Esophagus muscularis mucosa (tissue), 4 donors: Measurements from ENCODE around the gene NR3C2. TPM values are rescaled to one million over a fixed set of nuclear protein-coding genes. Genes with fewer than 3 reads are reported as not detected.

Source experiments
- DNase-seq: peaks from one replicate; pipeline ENCODE4 v3.0.0-alpha.2; 2017; ENCODE audit errors: extremely low spot score
- H3K27ac ChIP-seq, 4 donors: fragments of 200-600 bp; sonication (generic); replicated peaks in 1 of 4; 1 replicate in 3 of 4; 2 replicates in 1 of 4; pipeline ENCODE4 v1.5.1; 2016 to 2019; ENCODE audit warnings: mild to moderate bottlenecking in 1 of 4
- H3K27me3 ChIP-seq, 4 donors: fragments of 200-600 bp; sonication (generic); one replicate each; pipeline versions ENCODE4 v1.5.1 to v1.6.0; 2016 to 2019
- H3K36me3 ChIP-seq, 4 donors: fragments of 200-600 bp; sonication (generic); one replicate each; pipeline ENCODE4 v1.5.1; 2016 to 2019
- H3K4me1 ChIP-seq, 4 donors: fragments of 200-600 bp; sonication (generic); one replicate each; pipeline ENCODE4 v1.5.1; 2016 to 2019
- H3K4me3 ChIP-seq, 4 donors: fragments of 200-600 bp; sonication (generic); 1 replicate in 2 of 4; 2 replicates in 2 of 4; pipeline ENCODE4 v1.5.1; 2016 to 2019; ENCODE audit warnings: mild to moderate bottlenecking in 4 of 4, moderate library complexity in 1 of 4
- H3K9me3 ChIP-seq, 4 donors: fragments of 200-600 bp; sonication (generic); 1 replicate in 3 of 4; 2 replicates in 1 of 4; pipeline ENCODE4 v1.5.1; 2016 to 2019
- CTCF ChIP-seq, 3 experiments: fragments of 200-600 bp in 2 of 3; fragments of 450-650 bp in 1 of 3; sonication (generic) in 2 of 3; IDR thresholded peaks; one replicate each; pipeline ENCODE4 v1.5.1; 2017 to 2019; ENCODE audit warnings: antibody characterized with exemption in 3 of 3, mild to moderate bottlenecking in 2 of 3, moderate library complexity in 1 of 3
- EP300 ChIP-seq: sonication (generic); formaldehyde crosslinking; IDR thresholded peaks from one replicate; pipeline ENCODE4 v1.6.1; 2017; ENCODE audit warnings: antibody characterized with exemption
- POLR2A ChIP-seq: fragments of 450-650 bp; IDR thresholded peaks from one replicate; pipeline ENCODE4 v1.6.1; 2017; ENCODE audit warnings: antibody characterized with exemption, moderate library complexity, mild to moderate bottlenecking, low read depth
- POLR2AphosphoS5 ChIP-seq, 2 donors: sonication (generic); formaldehyde crosslinking; IDR thresholded peaks; one replicate each; pipeline ENCODE4 v1.6.1; 2017; ENCODE audit warnings: antibody characterized with exemption in 2 of 2
- WGBS: methylation state at CpG from one replicate; pipeline ENCODE4 v1.1.5; 2018; 5-methylcytosine and 5-hydroxymethylcytosine counted together
- intact Hi-C: fragments of 100-400 bp; cut with DNase I; formaldehyde crosslinking; loops from one replicate; pipeline ENCODE4 v1.15.1; 2023
- total RNA-seq, 4 donors: library from RNA; depleted of rRNA; stranded (reverse); fragments of >200 nt; gene quantifications; one replicate each; pipeline versions ENCODE4 v1.1.0 to v1.2.1, GENCODE V29; 2016

The NR3C2 gene
- total RNA-seq, 4 donors from 2014 or later = 10.0 to 14.6 (median 12.1) TPM

- H3K4me3 ChIP-seq = no peak overlapping the region
- no peak overlapping the region for H3K27ac ChIP-seq
- 67% methylated on average over 2 of the region's 2 CpGs for WGBS
- H3K9me3 ChIP-seq = peaks cover 0 to 7% (median 0%) of the 10 kb centered on the region in 4 donors
- TF ChIP-seq CTCF (IDR thresholded peaks at IDR 0.05) (no peak), EP300 (no peak), POLR2A (no peak), POLR2AphosphoS5 (IDR thresholded peaks at IDR 0.05) (no peak)
- H3K36me3 ChIP-seq = no peaks in the 10 kb centered on the region
- H3K4me1 ChIP-seq = peaks cover 11 to 22% (median 20%) of the 10 kb centered on the region in 4 donors
- intact Hi-C loops = no loop called here
- DNase-seq = no peak
- no peaks in the 10 kb centered on the region for H3K27me3 ChIP-seq
These were observed 97.9 kb downstream of the NR3C2 start for GRCh38 chr4:148344352-148344751.

GRCh38 chr4:148341980-148342800 lies 100.0 kb downstream of the NR3C2 start:
- H3K4me1 ChIP-seq = peaks cover 11 to 22% (median 20%) of the 10 kb centered on the region in 4 donors
- no peak overlapping the region for H3K4me3 ChIP-seq
- 88% methylated on average over 13 of the region's 13 CpGs for WGBS
- intact Hi-C loops = no loop called here
- peaks cover 0 to 9% (median 0%) of the 10 kb centered on the region in 4 donors for H3K9me3 ChIP-seq
- TF ChIP-seq POLR2A = no peak
- no peak for TF ChIP-seq POLR2AphosphoS5 (IDR thresholded peaks at IDR 0.05)
- no peak for TF ChIP-seq EP300
- TF ChIP-seq CTCF (IDR thresholded peaks at IDR 0.05) = no peak
- DNase-seq = no peak
- H3K27me3 ChIP-seq = no peaks in the 10 kb centered on the region
- no peak overlapping the region for H3K27ac ChIP-seq
- no peaks in the 10 kb centered on the region for H3K36me3 ChIP-seq

- H3K4me1 ChIP-seq = peaks cover 0 to 2% (median 0%) of the 10 kb centered on the region in 4 donors
- TF ChIP-seq POLR2A (no peak), CTCF (IDR thresholded peaks at IDR 0.05) (no peak), EP300 (no peak), POLR2AphosphoS5 (IDR thresholded peaks at IDR 0.05) (no peak)
- DNase-seq = no peak
- intact Hi-C loops = no loop called here
- 97% methylated on average over 4 of the region's 4 CpGs for WGBS
- H3K9me3 ChIP-seq = peaks cover 0 to 9% (median 0%) of the 10 kb centered on the region in 4 donors
- no peaks in the 10 kb centered on the region for H3K27me3 ChIP-seq
- H3K27ac ChIP-seq = no peak overlapping the region
- H3K36me3 ChIP-seq = no peaks in the 10 kb centered on the region
- H3K4me3 ChIP-seq = no peak overlapping the region
These were observed 107.1 kb downstream of the NR3C2 start for GRCh38 chr4:148335133-148335532.

GRCh38 chr4:148333265-148333664 lies 108.9 kb downstream of the NR3C2 start:
- no peak for DNase-seq
- H3K9me3 ChIP-seq = no peaks in the 10 kb centered on the region
- no peak overlapping the region for H3K4me3 ChIP-seq
- peaks cover 0 to 4% (median 0%) of the 10 kb centered on the region in 4 donors for H3K4me1 ChIP-seq
- no peak for TF ChIP-seq EP300
- TF ChIP-seq CTCF (IDR thresholded peaks at IDR 0.05) = no peak
- TF ChIP-seq POLR2A = no peak
- no peak for TF ChIP-seq POLR2AphosphoS5 (IDR thresholded peaks at IDR 0.05)
- 86% methylated on average over 1 of the region's 1 CpG for WGBS
- H3K27ac ChIP-seq = no peak overlapping the region
- H3K36me3 ChIP-seq = no peaks in the 10 kb centered on the region
- no peaks in the 10 kb centered on the region for H3K27me3 ChIP-seq
- intact Hi-C loops = no loop called here

GRCh38 chr4:148332486-148332885 lies 109.7 kb downstream of the NR3C2 start:
- no peaks in the 10 kb centered on the region for H3K36me3 ChIP-seq
- H3K9me3 ChIP-seq = no peaks in the 10 kb centered on the region
- peaks cover 0 to 4% (median 0%) of the 10 kb centered on the region in 4 donors for H3K4me1 ChIP-seq
- DNase-seq = no peak
- WGBS = 83% methylated on average over 2 of the region's 2 CpGs
- no peak for TF ChIP-seq POLR2A
- no peak for TF ChIP-seq POLR2AphosphoS5 (IDR thresholded peaks at IDR 0.05)
- TF ChIP-seq EP300 = no peak
- TF ChIP-seq CTCF (IDR thresholded peaks at IDR 0.05) = no peak
- intact Hi-C loops = no loop called here
- no peak overlapping the region for H3K27ac ChIP-seq
- H3K4me3 ChIP-seq = no peak overlapping the region
- H3K27me3 ChIP-seq = no peaks in the 10 kb centered on the region
